GM23338 (cell line): ENCODE results near the gene COMMD7. TPM values are rescaled to one million over a fixed set of nuclear protein-coding genes. Genes with fewer than 3 reads are reported as not detected.

Experiments used
- ATAC-seq: fragments of 200-7000 bp; cut with Tn5 transposase; 3 replicates; pipeline ENCODE4 v1.9.1; 2020
- DNase-seq: peaks from one replicate; pipeline ENCODE4 v3.0.0-alpha.2; 2015; ENCODE audit warnings: low spot score
- H2AFZ ChIP-seq: fragments of 200-600 bp; sonication (generic); 2 replicates; pipeline ENCODE4 v1.8.0; 2016; ENCODE audit warnings: antibody characterized with exemption, mild to moderate bottlenecking, moderate library complexity
- H3F3A ChIP-seq: fragments of 200-600 bp; sonication (generic); replicated peaks from 2 replicates; pipeline ENCODE4 v1.8.0; 2017; ENCODE audit warnings: antibody characterized with exemption, mixed run types, low read depth
- H3K27ac ChIP-seq: fragments of 200-600 bp; sonication (generic); 2 replicates; pipeline ENCODE4 v1.6.1; 2016; ENCODE audit warnings: low read depth
- H3K27me3 ChIP-seq: fragments of 200-600 bp; sonication (generic); 2 replicates; pipeline ENCODE4 v1.8.0; 2016; ENCODE audit warnings: mild to moderate bottlenecking, mixed run types, moderate library complexity; ENCODE audit not compliant: insufficient read depth
- H3K36me3 ChIP-seq: fragments of 200-600 bp; sonication (generic); 2 replicates; pipeline ENCODE4 v1.8.0; 2016; ENCODE audit warnings: mild to moderate bottlenecking; ENCODE audit not compliant: insufficient read depth
- H3K4me1 ChIP-seq: fragments of 200-600 bp; sonication (generic); 2 replicates; pipeline ENCODE4 v1.8.0; 2016; ENCODE audit warnings: mild to moderate bottlenecking, moderate library complexity; ENCODE audit not compliant: insufficient read depth
- H3K4me2 ChIP-seq: fragments of 200-600 bp; sonication (generic); 2 replicates; pipeline ENCODE4 v1.7.1; 2017; ENCODE audit warnings: mixed run types
- H3K4me3 ChIP-seq: fragments of 200-600 bp; sonication (generic); 2 replicates; pipeline ENCODE4 v1.6.1; 2016; ENCODE audit warnings: mixed run types
- H3K79me2 ChIP-seq: fragments of 200-600 bp; sonication (generic); replicated peaks from 2 replicates; pipeline ENCODE4 v1.8.0; 2017; ENCODE audit warnings: mild to moderate bottlenecking; ENCODE audit not compliant: insufficient read depth
- H3K9me2 ChIP-seq: fragments of 200-600 bp; sonication (generic); 2 replicates; pipeline ENCODE4 v1.8.0; 2017; ENCODE audit not compliant: insufficient read depth
- H4K20me1 ChIP-seq: fragments of 200-600 bp; sonication (generic); replicated peaks from 2 replicates; pipeline ENCODE4 v1.8.0; 2017; ENCODE audit warnings: mild to moderate bottlenecking; ENCODE audit not compliant: insufficient read depth
- H3K27ac Mint-ChIP-seq: 2 replicates; pipeline ENCODE4 v1.8.0; 2020; ENCODE audit warnings: inconsistent platforms, mild to moderate bottlenecking, moderate library complexity, mixed read lengths
- H3K27me3 Mint-ChIP-seq: 3 replicates; pipeline ENCODE4 v1.8.0; 2022; ENCODE audit warnings: low read depth, mild to moderate bottlenecking, moderate library complexity, mixed read lengths, inconsistent platforms; ENCODE audit not compliant: insufficient read depth, poor library complexity
- H3K36me3 Mint-ChIP-seq: 3 replicates; pipeline ENCODE4 v1.8.0; 2021; ENCODE audit warnings: low read depth, mild to moderate bottlenecking, inconsistent platforms, moderate library complexity, mixed read lengths
- H3K4me1 Mint-ChIP-seq: 3 replicates; pipeline ENCODE4 v1.8.0; 2020; ENCODE audit warnings: mild to moderate bottlenecking, inconsistent platforms, mixed read lengths
- H3K4me3 Mint-ChIP-seq: 3 replicates; pipeline ENCODE4 v1.8.0; 2021; ENCODE audit warnings: moderate library complexity, mild to moderate bottlenecking, inconsistent platforms, mixed read lengths
- H3K9me3 Mint-ChIP-seq: 3 replicates; pipeline ENCODE4 v1.8.0; 2020; ENCODE audit warnings: moderate library complexity, mild to moderate bottlenecking, inconsistent platforms, mixed read lengths
- CREB1 ChIP-seq: fragments of 250-450 bp; sonication (Bioruptor Pico); IDR thresholded peaks from 2 replicates; pipeline ENCODE4 v1.5.0; 2020; ENCODE audit warnings: low read depth, mild to moderate bottlenecking, moderate library complexity
- CTCF ChIP-seq, 2 experiments: fragments of 200-600 bp in 1 of 2; sonication (generic) in 1 of 2; conservative IDR thresholded peaks; 2 replicates each; pipeline versions ENCODE4 v1.5.1 to v1.6.1; 2016 to 2017; ENCODE audit warnings: antibody characterized with exemption in 2 of 2, low read depth in 2 of 2, mild to moderate bottlenecking in 2 of 2, moderate library complexity in 1 of 2
- ETS1 ChIP-seq: IDR thresholded peaks from 2 replicates; pipeline ENCODE4 v1.6.1; 2016; ENCODE audit warnings: antibody characterized with exemption
- EZH2 ChIP-seq: fragments of 200-600 bp; sonication (generic); IDR thresholded peaks from one replicate; pipeline ENCODE4 v1.8.0; 2017; ENCODE audit warnings: antibody characterized with exemption, mild to moderate bottlenecking, low read depth; ENCODE audit not compliant: unreplicated experiment
- EZH2phosphoT487 ChIP-seq: fragments of 200-600 bp; sonication (generic); IDR thresholded peaks from one replicate; pipeline ENCODE4 v1.8.1; 2018; ENCODE audit warnings: antibody characterized with exemption; ENCODE audit not compliant: unreplicated experiment
- JUNB ChIP-seq: IDR thresholded peaks from one replicate; pipeline ENCODE4 v1.6.1; 2016; ENCODE audit warnings: antibody characterized with exemption; ENCODE audit not compliant: unreplicated experiment
- NANOG ChIP-seq: IDR thresholded peaks from 2 replicates; pipeline ENCODE4 v1.6.1; 2016; ENCODE audit warnings: antibody characterized with exemption, borderline replicate concordance
- POLR2AphosphoS5 ChIP-seq: IDR thresholded peaks from 2 replicates; pipeline ENCODE4 v1.6.1; 2016; ENCODE audit warnings: antibody characterized with exemption, low read depth
- REST ChIP-seq: IDR thresholded peaks from one replicate; pipeline ENCODE4 v1.6.1; 2018; ENCODE audit warnings: antibody characterized with exemption; ENCODE audit not compliant: unreplicated experiment
- STAT1 ChIP-seq: IDR thresholded peaks from one replicate; pipeline ENCODE4 v1.6.1; 2016; ENCODE audit warnings: antibody characterized with exemption; ENCODE audit not compliant: unreplicated experiment
- ZNF114 ChIP-seq: fragments of 250-450 bp; sonication (Bioruptor Pico); IDR thresholded peaks from 2 replicates; pipeline ENCODE4 v1.5.0; 2020; ENCODE audit warnings: mild to moderate bottlenecking, moderate library complexity
- ZNF331 ChIP-seq: fragments of 250-450 bp; sonication (Bioruptor Pico); IDR thresholded peaks from 2 replicates; pipeline ENCODE4 v1.5.0; 2020; ENCODE audit warnings: low read depth, mild to moderate bottlenecking, moderate library complexity
- ZNF462 ChIP-seq: fragments of 250-450 bp; sonication (Bioruptor Pico); IDR thresholded peaks from 2 replicates; pipeline ENCODE4 v1.5.0; 2020; ENCODE audit warnings: mild to moderate bottlenecking, moderate library complexity
- polyA plus RNA-seq: library from polyadenylated mRNA; unstranded; fragments of >200 nt; fragmentation: Nextera tagmentation; extraction: Ambion mirVana; gene quantifications from 2 replicates; pipeline ENCODE4 v1.2.1, GENCODE V29; 2016
- total RNA-seq: library from RNA; depleted of rRNA; stranded (reverse); fragments of >200 nt; shearing (Covaris generic); gene quantifications from 2 replicates; pipeline ENCODE4 v1.2.3, GENCODE V29; 2014

The COMMD7 gene
- total and polyA plus RNA-seq, 2 experiments from 2014 or later = 67.3 to 86.4 TPM

- no peak overlapping the region for H2AFZ ChIP-seq
- Mint-ChIP-seq H3K9me3 (no peaks in the 10 kb centered on the region; the same call in 2 of the 3 replicates), H3K27ac (peak overlapping the region; percentile 88), H3K4me3 (no peak overlapping the region), H3K27me3 (peaks cover 65% of the 10 kb centered on the region), H3K4me1 (peaks cover 49% of the 10 kb centered on the region), H3K36me3 (peaks cover 99% of the 10 kb centered on the region)
- peak overlapping the region; percentile 92 for H3K27ac ChIP-seq
- H3K27me3 ChIP-seq = no peaks in the 10 kb centered on the region
- H4K20me1 ChIP-seq = peaks cover 98% of the 10 kb centered on the region
- peaks cover 96% of the 10 kb centered on the region for H3K79me2 ChIP-seq
- H3K4me2 ChIP-seq = no peak overlapping the region
- H3K36me3 ChIP-seq = peaks cover 97% of the 10 kb centered on the region
- H3K4me1 ChIP-seq = peaks cover 60% of the 10 kb centered on the region
- H3F3A ChIP-seq = peaks cover 98% of the 10 kb centered on the region
- H3K9me2 ChIP-seq = no peaks in the 10 kb centered on the region
- DNase-seq = peak; percentile 95
- TF ChIP-seq EZH2 = no peak
- TF ChIP-seq ZNF331 (CRISPR knock-in tag) = no peak
- no peak for TF ChIP-seq ZNF114 (CRISPR knock-in tag)
- TF ChIP-seq CREB1 = no peak
- TF ChIP-seq STAT1 = no peak
- TF ChIP-seq EZH2phosphoT487 = no peak
- no peak for TF ChIP-seq NANOG
- TF ChIP-seq POLR2AphosphoS5 = peak; percentile 42
- no peak for TF ChIP-seq JUNB
- no peak for TF ChIP-seq REST
- no peak for TF ChIP-seq ETS1
- TF ChIP-seq ZNF462 (CRISPR knock-in tag) = no peak
- TF ChIP-seq CTCF (conservative IDR thresholded peaks at IDR 0.05; ENCODE audit: low read depth in 2 of 2) = peak; percentile 90 to 100
- peak; percentile 62 for ATAC-seq
- H3K4me3 ChIP-seq = no peak overlapping the region
Observed at GRCh38 chr20:32789896-32790750, 46.9 kb upstream of the COMMD7 start.
